ENCODE results near the gene GMDS.

GMDS gene

GRCh38 chr6:1901556-1901955 lies 343.8 kb downstream of the GMDS start:
- Histone ChIP-seq H2AFZ (ENCODE audit: low read depth, low read length) (no peak overlapping the region), H3K79me2 (ENCODE audit: low read length) (no peaks in the 10 kb centered on the region), H3K9me3 (ENCODE audit: insufficient read depth, low read length) (no peaks in the 10 kb centered on the region), H3K4me1 (ENCODE audit: low read length) (no peaks in the 10 kb centered on the region), H3K27ac (ENCODE audit: low read length) (no peak overlapping the region), H4K20me1 (ENCODE audit: insufficient read depth, low read length) (no peaks in the 10 kb centered on the region), H3K4me3 (ENCODE audit: low read length) (no peak overlapping the region), H3K4me2 (ENCODE audit: low read length) (no peak overlapping the region), H3K9ac (ENCODE audit: low read length) (no peak overlapping the region), H3K36me3 (replicated peaks; ENCODE audit: low read depth, low read length) (no peaks in the 10 kb centered on the region), H3K27me3 (ENCODE audit: low read depth, low read length) (no peaks in the 10 kb centered on the region)
- no peak for TF ChIP-seq EZH2phosphoT487 (IDR thresholded peaks at IDR 0.05; ENCODE audit: low read depth)
- TF ChIP-seq CTCF (IDR thresholded peaks at IDR 0.05; ENCODE audit: low read depth, low read length), result no peak

GRCh38 chr6:1896897-1897296 lies 348.5 kb downstream of the GMDS start:
- Histone ChIP-seq H4K20me1 (ENCODE audit: insufficient read depth, low read length) (no peaks in the 10 kb centered on the region), H3K36me3 (replicated peaks; ENCODE audit: low read depth, low read length) (no peaks in the 10 kb centered on the region), H3K27ac (ENCODE audit: low read length) (no peak overlapping the region), H3K9me3 (ENCODE audit: insufficient read depth, low read length) (no peaks in the 10 kb centered on the region), H3K27me3 (ENCODE audit: low read depth, low read length) (no peaks in the 10 kb centered on the region), H3K4me2 (ENCODE audit: low read length) (no peak overlapping the region), H2AFZ (ENCODE audit: low read depth, low read length) (no peak overlapping the region), H3K4me1 (ENCODE audit: low read length) (no peaks in the 10 kb centered on the region), H3K79me2 (ENCODE audit: low read length) (no peaks in the 10 kb centered on the region), H3K9ac (ENCODE audit: low read length) (no peak overlapping the region), H3K4me3 (ENCODE audit: low read length) (no peak overlapping the region)
- TF ChIP-seq CTCF (IDR thresholded peaks at IDR 0.05; ENCODE audit: low read depth, low read length), result no peak
- no peak for TF ChIP-seq EZH2phosphoT487 (IDR thresholded peaks at IDR 0.05; ENCODE audit: low read depth)

GRCh38 chr6:1895721-1896120 lies 349.7 kb downstream of the GMDS start:
- Histone ChIP-seq H3K27me3 (ENCODE audit: low read depth, low read length) (no peaks in the 10 kb centered on the region), H3K79me2 (ENCODE audit: low read length) (no peaks in the 10 kb centered on the region), H3K4me2 (ENCODE audit: low read length) (no peak overlapping the region), H2AFZ (ENCODE audit: low read depth, low read length) (no peak overlapping the region), H3K27ac (ENCODE audit: low read length) (no peak overlapping the region), H3K36me3 (replicated peaks; ENCODE audit: low read depth, low read length) (no peaks in the 10 kb centered on the region), H4K20me1 (ENCODE audit: insufficient read depth, low read length) (no peaks in the 10 kb centered on the region), H3K4me1 (ENCODE audit: low read length) (no peaks in the 10 kb centered on the region), H3K9me3 (ENCODE audit: insufficient read depth, low read length) (no peaks in the 10 kb centered on the region), H3K9ac (ENCODE audit: low read length) (no peak overlapping the region), H3K4me3 (ENCODE audit: low read length) (no peak overlapping the region)
- TF ChIP-seq CTCF (IDR thresholded peaks at IDR 0.05; ENCODE audit: low read depth, low read length), result no peak
- TF ChIP-seq EZH2phosphoT487 (IDR thresholded peaks at IDR 0.05; ENCODE audit: low read depth), result no peak

- Histone ChIP-seq H3K79me2 (ENCODE audit: low read length) (no peaks in the 10 kb centered on the region), H3K27ac (ENCODE audit: low read length) (no peak overlapping the region), H3K9me3 (ENCODE audit: insufficient read depth, low read length) (no peaks in the 10 kb centered on the region), H3K27me3 (ENCODE audit: low read depth, low read length) (no peaks in the 10 kb centered on the region), H3K4me2 (ENCODE audit: low read length) (no peak overlapping the region), H3K4me3 (ENCODE audit: low read length) (no peak overlapping the region), H3K36me3 (replicated peaks; ENCODE audit: low read depth, low read length) (no peaks in the 10 kb centered on the region), H3K9ac (ENCODE audit: low read length) (no peak overlapping the region), H3K4me1 (ENCODE audit: low read length) (peaks cover 6% of the 10 kb centered on the region; the same call in 1 of the 2 replicates), H2AFZ (ENCODE audit: low read depth, low read length) (no peak overlapping the region), H4K20me1 (ENCODE audit: insufficient read depth, low read length) (no peaks in the 10 kb centered on the region)
- TF ChIP-seq CTCF (IDR thresholded peaks at IDR 0.05; ENCODE audit: low read depth, low read length), result no peak
- TF ChIP-seq EZH2phosphoT487 (IDR thresholded peaks at IDR 0.05; ENCODE audit: low read depth), result no peak
Observed at GRCh38 chr6:1894954-1895353, 350.5 kb downstream of the GMDS start.

Measured in OCI-LY3 (cell line).